Gastrocnemius medialis (tissue), 4 donors: ENCODE measurements around the gene SPATA13.

ENCODE experiments used
- CTCF ChIP-seq, 5 experiments: fragments of 450-650 bp in 3 of 5; fragments of 200-600 bp in 2 of 5; sonication (generic) in 2 of 5; IDR thresholded peaks in 4 of 5; conservative IDR thresholded peaks in 1 of 5; 1 replicate in 4 of 5; 2 replicates in 1 of 5; pipeline ENCODE4 v1.5.1; 2016 to 2019; ENCODE audit warnings: antibody characterized with exemption in 5 of 5, mild to moderate bottlenecking in 3 of 5, moderate library complexity in 3 of 5
- POLR2A ChIP-seq, 2 donors: fragments of 450-650 bp; IDR thresholded peaks; one replicate each; pipeline ENCODE4 v1.6.1; 2017; ENCODE audit warnings: antibody characterized with exemption in 2 of 2, mild to moderate bottlenecking in 2 of 2, moderate library complexity in 2 of 2

GRCh38 chr13:24184265-24184841 lies 23.8 kb downstream of the SPATA13 start:
- TF ChIP-seq POLR2A (IDR thresholded peaks at IDR 0.05) (no peak), CTCF (IDR thresholded peaks at IDR 0.05 in 4 of 5, conservative IDR thresholded peaks at IDR 0.05 in 1 of 5) (no peak)
